WTC11 (cell line): ENCODE data around the gene TNFRSF4.

Experiments
- ATF2 ChIP-seq: sonication (generic); formaldehyde crosslinking; IDR thresholded peaks from 2 replicates; pipeline ENCODE4 v1.8.1; 2022; ENCODE audit warnings: low read depth, missing genetic modification reagents, borderline replicate concordance
- CREB1 ChIP-seq: sonication (generic); formaldehyde crosslinking; IDR thresholded peaks from 2 replicates; pipeline ENCODE4 v1.8.0; 2023; ENCODE audit warnings: mild to moderate bottlenecking, missing genetic modification reagents
- CTCF ChIP-seq: fragments of 200-600 bp; IDR thresholded peaks from 2 replicates; pipeline ENCODE4 v1.8.0; 2022; ENCODE audit warnings: antibody characterized with exemption
- GABPB1 ChIP-seq: sonication (generic); formaldehyde crosslinking; IDR thresholded peaks from 2 replicates; pipeline ENCODE4 v1.8.1; 2023; ENCODE audit warnings: mild to moderate bottlenecking, missing genetic modification reagents
- IRF1 ChIP-seq: sonication (generic); formaldehyde crosslinking; IDR thresholded peaks from 2 replicates; pipeline ENCODE4 v1.8.0; 2023; ENCODE audit warnings: missing genetic modification reagents
- MAX ChIP-seq: sonication (generic); formaldehyde crosslinking; IDR thresholded peaks from 2 replicates; pipeline ENCODE4 v1.8.0; 2022; ENCODE audit warnings: mild to moderate bottlenecking, missing genetic modification reagents
- USF2 ChIP-seq: sonication (generic); formaldehyde crosslinking; IDR thresholded peaks from 2 replicates; pipeline ENCODE4 v1.8.1; 2023; ENCODE audit warnings: mild to moderate bottlenecking, missing genetic modification reagents, moderate library complexity
- ZNF423 ChIP-seq: fragments of 250-450 bp; sonication (Bioruptor Pico); IDR thresholded peaks from 2 replicates; pipeline ENCODE4 v2.1.2; 2022; ENCODE audit warnings: mild to moderate bottlenecking, moderate library complexity

GRCh38 chr1:1244192-1244811, 30.3 kb upstream of the TNFRSF4 start:
- TF ChIP-seq USF2 (CRISPR knock-in tag) (no peak), GABPB1 (no peak), CTCF (no peak), IRF1 (CRISPR knock-in tag) (no peak), MAX (CRISPR knock-in tag) (no peak), ZNF423 (CRISPR knock-in tag) (no peak), ATF2 (CRISPR knock-in tag) (no peak), CREB1 (CRISPR knock-in tag) (no peak)
